Mesothelial cell of epicardium (in vitro differentiated cells): ENCODE measurements around the gene STAC3. TPM values are rescaled to one million over a fixed set of nuclear protein-coding genes. Genes with fewer than 3 reads are reported as not detected.

Experiments
- DNase-seq, 2 experiments: peaks; one replicate each; pipeline ENCODE4 v3.0.0; 2021; ENCODE audit warnings: low spot score in 2 of 2; ENCODE audit not compliant: unreplicated experiment in 2 of 2
- H3K27ac Mint-ChIP-seq: 2 replicates; pipeline ENCODE4 v1.8.0; 2021; ENCODE audit warnings: mixed read lengths
- H3K27me3 Mint-ChIP-seq: 2 replicates; pipeline ENCODE4 v1.8.0; 2021; ENCODE audit warnings: low read depth, mixed read lengths
- H3K36me3 Mint-ChIP-seq: 2 replicates; pipeline ENCODE4 v1.8.0; 2021; ENCODE audit warnings: mixed read lengths
- H3K4me1 Mint-ChIP-seq: 2 replicates; pipeline ENCODE4 v1.8.0; 2021; ENCODE audit warnings: mixed read lengths
- H3K4me3 Mint-ChIP-seq: 2 replicates; pipeline ENCODE4 v1.8.0; 2021; ENCODE audit warnings: mild to moderate bottlenecking, moderate library complexity, mixed read lengths
- H3K9me3 Mint-ChIP-seq: 2 replicates; pipeline ENCODE4 v1.8.0; 2021; ENCODE audit warnings: mixed read lengths
- total RNA-seq: library from RNA; stranded (reverse); gene quantifications from 3 replicates; pipeline ENCODE4 v1.2.1, GENCODE V29; 2021
- TF ChIP-seq, protein P1 (sequence below): fragments of 200-600 bp; sonication (generic); IDR thresholded peaks from one replicate; pipeline ENCODE4 v1.5.0; 2021; ENCODE audit warnings: antibody characterized with exemption; ENCODE audit not compliant: unreplicated experiment

STAC3 gene
- total RNA-seq, 1 donor from 2014 or later, result 9.8 TPM

DNA sequence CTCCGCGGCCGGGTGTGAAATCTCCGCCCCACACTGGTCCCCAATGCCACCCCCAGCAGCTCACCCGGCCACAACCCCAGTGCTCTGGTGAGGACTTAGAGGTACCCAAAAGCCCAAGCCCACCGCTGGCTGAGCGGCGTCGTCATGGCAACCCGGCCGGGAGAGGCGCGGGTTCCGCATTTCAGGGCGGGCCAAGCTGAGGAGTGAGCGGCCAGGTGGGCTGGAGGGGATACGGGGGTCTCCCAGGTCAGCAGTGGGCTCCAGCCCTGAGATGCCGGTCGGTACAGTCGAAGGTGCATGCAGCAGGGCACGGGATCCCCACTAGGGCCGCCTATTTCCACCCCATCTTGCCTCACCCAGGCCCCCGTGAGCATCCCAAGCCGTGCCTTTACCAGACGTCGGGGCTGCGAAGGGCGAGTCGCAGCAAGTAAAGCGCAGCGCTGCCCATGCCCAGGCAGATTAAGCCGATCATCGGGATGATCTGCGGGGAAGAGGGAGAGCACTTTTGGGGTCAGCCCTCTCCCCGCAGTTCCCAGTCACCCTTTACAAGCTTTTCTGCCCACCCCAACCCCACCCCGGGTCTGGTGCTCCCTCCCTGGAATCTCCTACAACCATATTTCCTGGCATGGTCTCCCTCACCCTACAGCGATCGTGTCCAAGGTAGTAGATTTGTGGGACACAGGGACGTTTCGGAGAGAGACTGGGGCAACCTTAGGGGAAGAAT lies 14.6 kb downstream of the STAC3 start:
- Mint-ChIP-seq H3K36me3 (peaks cover 26% of the 10 kb centered on the region), H3K4me1 (peaks cover 31% of the 10 kb centered on the region), H3K27me3 (peaks cover 70% of the 10 kb centered on the region), H3K9me3 (no peaks in the 10 kb centered on the region), H3K27ac (no peak overlapping the region), H3K4me3 (no peak overlapping the region)
- TF ChIP-seq, protein P1, sequence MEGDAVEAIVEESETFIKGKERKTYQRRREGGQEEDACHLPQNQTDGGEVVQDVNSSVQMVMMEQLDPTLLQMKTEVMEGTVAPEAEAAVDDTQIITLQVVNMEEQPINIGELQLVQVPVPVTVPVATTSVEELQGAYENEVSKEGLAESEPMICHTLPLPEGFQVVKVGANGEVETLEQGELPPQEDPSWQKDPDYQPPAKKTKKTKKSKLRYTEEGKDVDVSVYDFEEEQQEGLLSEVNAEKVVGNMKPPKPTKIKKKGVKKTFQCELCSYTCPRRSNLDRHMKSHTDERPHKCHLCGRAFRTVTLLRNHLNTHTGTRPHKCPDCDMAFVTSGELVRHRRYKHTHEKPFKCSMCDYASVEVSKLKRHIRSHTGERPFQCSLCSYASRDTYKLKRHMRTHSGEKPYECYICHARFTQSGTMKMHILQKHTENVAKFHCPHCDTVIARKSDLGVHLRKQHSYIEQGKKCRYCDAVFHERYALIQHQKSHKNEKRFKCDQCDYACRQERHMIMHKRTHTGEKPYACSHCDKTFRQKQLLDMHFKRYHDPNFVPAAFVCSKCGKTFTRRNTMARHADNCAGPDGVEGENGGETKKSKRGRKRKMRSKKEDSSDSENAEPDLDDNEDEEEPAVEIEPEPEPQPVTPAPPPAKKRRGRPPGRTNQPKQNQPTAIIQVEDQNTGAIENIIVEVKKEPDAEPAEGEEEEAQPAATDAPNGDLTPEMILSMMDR, result no peak
- DNase-seq, result no peak

DNA sequence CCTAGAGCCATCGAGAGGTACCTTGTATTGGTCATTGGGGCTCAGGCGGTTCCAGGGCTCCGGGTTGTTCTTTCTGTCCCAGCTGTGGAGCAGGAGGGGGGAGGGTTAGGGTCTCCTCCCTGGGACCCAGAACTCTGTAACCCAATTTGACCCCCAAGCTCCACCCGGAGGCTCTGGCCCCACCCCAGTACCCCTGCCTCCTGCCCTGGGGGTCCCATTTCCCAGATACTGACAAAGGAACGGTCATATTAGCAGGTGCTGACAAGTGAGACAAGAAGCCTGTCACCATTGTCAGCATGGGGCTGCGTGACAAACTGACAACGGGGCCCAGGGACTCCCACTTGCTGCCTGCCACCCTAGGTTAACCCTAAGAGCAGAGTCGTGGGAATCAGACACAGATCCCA lies 15.3 kb downstream of the STAC3 start:
- no peak for DNase-seq
- Mint-ChIP-seq H3K36me3 (peaks cover 26% of the 10 kb centered on the region), H3K27me3 (peaks cover 64% of the 10 kb centered on the region), H3K4me1 (peaks cover 30% of the 10 kb centered on the region), H3K4me3 (no peak overlapping the region), H3K9me3 (no peaks in the 10 kb centered on the region), H3K27ac (no peak overlapping the region)
- TF ChIP-seq, protein P1, result no peak

DNA sequence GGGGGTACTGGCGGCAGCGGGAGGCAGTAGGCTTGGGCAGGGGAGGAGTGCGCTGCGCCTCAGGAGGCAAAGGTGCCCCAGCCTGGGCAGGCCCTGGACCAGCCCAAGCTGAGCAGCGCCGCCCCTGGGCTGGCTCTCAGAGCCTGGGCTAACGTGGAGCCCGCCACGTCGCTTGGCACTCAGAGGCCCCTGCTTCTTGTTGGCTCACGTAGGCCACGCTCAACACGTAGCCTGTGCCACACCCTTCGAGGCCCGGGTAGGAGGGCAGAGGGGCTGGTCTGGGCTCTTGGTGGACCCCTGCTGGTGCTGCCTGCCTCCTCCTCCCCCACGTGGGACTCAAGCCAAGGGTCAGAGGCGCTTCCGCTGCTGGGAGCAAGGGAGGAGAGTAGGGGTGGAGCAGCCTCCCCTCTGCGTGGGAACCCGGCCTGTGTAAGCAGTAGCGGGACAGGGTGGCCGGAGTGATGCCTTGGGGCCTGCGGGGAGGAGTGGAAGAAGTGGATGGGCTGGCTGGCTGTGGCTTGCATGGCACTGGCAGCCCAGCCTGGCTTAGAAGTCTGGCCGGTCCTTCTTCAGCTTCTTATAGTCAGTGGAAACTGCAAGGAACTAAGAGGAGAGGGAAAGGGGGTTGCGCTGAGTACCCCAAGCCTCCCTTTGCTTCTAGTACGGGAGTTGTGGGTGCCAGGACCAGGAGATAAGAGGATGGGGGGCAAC lies 15.8 kb downstream of the STAC3 start:
- peaks cover 26% of the 10 kb centered on the region for H3K36me3 Mint-ChIP-seq
- peaks cover 30% of the 10 kb centered on the region for H3K4me1 Mint-ChIP-seq
- no peaks in the 10 kb centered on the region for H3K9me3 Mint-ChIP-seq
- TF ChIP-seq, protein P1, result no peak
- H3K27ac Mint-ChIP-seq, result no peak overlapping the region
- no peak overlapping the region for H3K4me3 Mint-ChIP-seq
- DNase-seq, result no peak
- H3K27me3 Mint-ChIP-seq, result peaks cover 58% of the 10 kb centered on the region

DNA sequence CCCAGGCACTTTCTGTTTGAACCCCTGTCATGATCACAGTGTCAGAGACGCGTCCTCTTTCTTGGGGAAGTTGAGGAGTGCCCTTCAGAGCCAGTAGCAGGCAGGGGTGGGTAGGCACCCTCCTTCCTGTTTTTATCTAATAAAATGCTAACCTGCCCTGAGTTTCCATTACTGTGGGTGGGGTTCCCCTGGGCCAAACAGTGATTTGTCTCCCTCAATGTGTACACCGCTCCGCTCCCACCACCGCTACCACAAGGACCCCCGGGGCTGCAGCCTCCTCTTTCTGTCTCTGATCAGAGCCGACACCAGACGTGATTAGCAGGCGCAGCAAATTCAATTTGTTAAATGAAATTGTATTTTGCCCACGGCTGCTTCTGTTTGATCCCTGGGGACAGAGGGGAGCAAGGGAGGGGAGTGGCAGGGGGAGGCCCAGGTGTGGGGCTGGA lies 16.4 kb downstream of the STAC3 start:
- H3K27ac Mint-ChIP-seq, result no peak overlapping the region

DNA sequence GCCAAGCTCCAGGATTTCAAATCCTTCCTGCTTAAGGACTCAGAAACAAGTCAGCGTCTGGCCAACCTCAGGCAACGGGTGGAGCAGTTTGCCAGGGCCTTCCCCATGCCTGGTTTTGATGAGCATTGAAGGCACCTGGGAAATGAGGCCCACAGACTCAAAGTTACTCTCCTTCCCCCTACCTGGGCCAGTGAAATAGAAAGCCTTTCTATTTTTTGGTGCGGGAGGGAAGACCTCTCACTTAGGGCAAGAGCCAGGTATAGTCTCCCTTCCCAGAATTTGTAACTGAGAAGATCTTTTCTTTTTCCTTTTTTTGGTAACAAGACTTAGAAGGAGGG lies 16.8 kb downstream of the STAC3 start:
- peaks cover 32% of the 10 kb centered on the region for H3K4me1 Mint-ChIP-seq
- H3K27ac Mint-ChIP-seq, result no peak overlapping the region
- H3K4me3 Mint-ChIP-seq, result no peak overlapping the region
- no peak for DNase-seq
- H3K27me3 Mint-ChIP-seq, result peaks cover 51% of the 10 kb centered on the region
- TF ChIP-seq, protein P1, result no peak
- peaks cover 26% of the 10 kb centered on the region for H3K36me3 Mint-ChIP-seq
- H3K9me3 Mint-ChIP-seq, result no peaks in the 10 kb centered on the region

More for the DNA sequence above, 16.4 kb downstream of the STAC3 start:
- H3K36me3 Mint-ChIP-seq, result peaks cover 26% of the 10 kb centered on the region
- no peak overlapping the region for H3K4me3 Mint-ChIP-seq
- H3K4me1 Mint-ChIP-seq, result peaks cover 32% of the 10 kb centered on the region
- no peak for DNase-seq
- H3K9me3 Mint-ChIP-seq, result no peaks in the 10 kb centered on the region
- TF ChIP-seq, protein P1, result no peak
- H3K27me3 Mint-ChIP-seq, result peaks cover 52% of the 10 kb centered on the region
